Activated CD4-positive, alpha-beta T cell treated with anti-CD3 and anti-CD28 coated beads, Interleukin-10, Interleukin-2, amounts not matched to agents 100 ng/mL and 50 ng/mL, durations not matched to agents 16 hours and 8 hours (primary cell): ENCODE data around the gene ABCC11.
A peak's percentile ranks its signal among the peaks of the same experiment; 100 is the strongest.

Experiments
- DNase-seq: peaks from one replicate; pipeline ENCODE4 v3.0.0-alpha.2; 2020

Gene ABCC11

GRCh38 chr16:48125888-48126287 lies 121.5 kb downstream of the ABCC11 start:
- no peak for DNase-seq

- no peak for DNase-seq
Measured at GRCh38 chr16:48124266-48124665, 123.1 kb downstream of the ABCC11 start.

GRCh38 chr16:48123104-48123788 lies 124.1 kb downstream of the ABCC11 start:
- peak; percentile 89 for DNase-seq

DNA sequence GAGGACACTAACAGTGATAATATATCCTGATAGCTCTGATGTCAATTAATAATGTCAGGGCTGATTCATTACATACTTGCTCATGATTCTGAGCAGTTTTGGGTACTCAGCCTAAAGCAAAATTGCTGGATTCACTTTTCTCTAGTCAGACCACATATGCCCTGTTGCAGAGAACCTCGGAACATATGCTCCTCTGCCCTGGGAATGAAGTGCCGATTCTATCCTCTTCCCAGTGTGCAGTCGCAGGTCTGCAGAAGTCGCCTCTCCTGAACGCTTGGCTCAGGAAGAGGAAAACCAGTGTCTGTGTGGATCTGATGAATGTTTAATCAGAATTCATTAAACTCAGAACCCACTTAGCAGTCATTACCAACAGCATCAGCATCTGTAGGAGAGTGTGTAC lies 126.1 kb downstream of the ABCC11 start:
- no peak for DNase-seq

DNA sequence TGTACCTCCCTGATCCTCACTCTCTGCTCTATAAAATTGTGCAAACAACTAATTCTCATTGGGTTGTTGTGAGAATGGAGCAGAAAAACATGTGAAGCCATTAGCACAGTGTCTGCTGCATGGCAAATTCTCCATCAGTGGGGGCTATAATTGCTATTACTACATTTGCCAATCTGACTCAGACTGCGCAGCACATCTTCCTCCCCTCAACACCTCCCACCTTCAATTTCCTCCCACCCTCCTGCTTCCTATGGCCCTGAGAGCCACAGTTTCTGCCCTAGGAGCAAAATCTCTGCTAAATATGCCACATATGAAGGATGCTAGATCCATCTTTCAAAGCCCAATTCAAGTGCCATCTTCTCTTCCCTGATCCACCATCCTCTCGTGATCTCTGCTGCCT lies 128.5 kb downstream of the ABCC11 start:
- no peak for DNase-seq

DNA sequence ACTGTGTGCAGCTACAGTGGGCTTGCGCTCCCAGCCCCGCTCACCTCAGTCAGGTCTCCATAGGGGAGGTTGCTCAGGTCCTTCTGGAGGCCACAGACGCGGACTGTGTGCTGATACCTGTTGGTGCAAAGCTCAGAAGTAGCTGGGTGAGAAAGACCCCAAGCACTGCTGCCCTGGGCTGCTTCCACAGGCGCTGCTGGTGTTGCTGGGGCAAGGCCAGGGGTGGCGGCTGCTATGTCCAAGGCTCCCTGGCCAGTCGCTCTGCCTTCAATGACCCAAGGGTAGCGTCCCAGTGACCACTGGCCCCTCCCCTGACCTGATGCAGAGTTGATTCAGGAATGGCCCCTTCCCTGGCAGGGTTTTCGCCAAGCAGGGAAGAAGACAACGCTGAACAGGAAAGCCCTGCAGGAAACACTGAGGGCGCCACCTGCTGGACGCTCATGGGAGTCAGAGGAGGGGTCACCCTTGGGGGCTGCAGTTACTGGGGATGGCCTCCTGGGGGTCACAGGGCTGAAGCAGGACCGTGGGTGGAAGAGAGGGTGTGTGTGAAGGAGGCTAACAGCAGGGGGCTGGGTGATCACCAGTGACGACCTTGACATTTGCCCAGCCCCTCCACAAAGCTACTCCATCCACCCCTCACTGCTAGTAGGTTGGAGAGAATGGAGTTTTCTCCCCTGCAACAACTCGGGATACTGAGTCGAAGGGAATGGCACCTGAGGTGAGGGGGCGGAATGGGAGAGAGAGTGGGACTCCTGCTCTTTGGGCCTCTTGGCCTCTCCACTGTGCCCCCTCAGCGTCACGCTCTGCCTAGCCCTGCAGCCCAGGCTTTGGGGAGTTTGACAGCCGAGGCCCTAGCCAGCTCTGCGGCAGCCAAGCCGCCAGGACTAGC lies 129.9 kb downstream of the ABCC11 start:
- DNase-seq, result peak; percentile 70
